ENCODE data around the gene NDRG3.

GRCh38 chr20:36631646-36632045 lies 114.2 kb downstream of the NDRG3 start:
- TF ChIP-seq GATA2 (IDR thresholded peaks at IDR 0.05; ENCODE audit: low read depth, low read length) (no peak), GATA3 (IDR thresholded peaks at IDR 0.05; ENCODE audit: low read depth, low read length) (no peak)

Measured in SH-SY5Y (cell line).